Tibial nerve (tissue), 4 donors: ENCODE measurements around the gene EIF2A.

Experiments
- CTCF ChIP-seq, 5 experiments: fragments of 200-600 bp in 3 of 5; fragments of 450-650 bp in 2 of 5; sonication (generic) in 3 of 5; IDR thresholded peaks; one replicate each; pipeline ENCODE4 v1.5.1; 2016 to 2019; ENCODE audit warnings: antibody characterized with exemption in 5 of 5, mild to moderate bottlenecking in 3 of 5, moderate library complexity in 2 of 5
- EP300 ChIP-seq, 2 donors: sonication (generic); formaldehyde crosslinking; IDR thresholded peaks; one replicate each; pipeline ENCODE4 v1.6.1; 2017; ENCODE audit warnings: antibody characterized with exemption in 2 of 2, mild to moderate bottlenecking in 1 of 2
- POLR2A ChIP-seq, 2 donors: fragments of 450-650 bp; IDR thresholded peaks; one replicate each; pipeline ENCODE4 v1.6.1; 2017; ENCODE audit warnings: antibody characterized with exemption in 2 of 2, mild to moderate bottlenecking in 2 of 2, moderate library complexity in 2 of 2

DNA sequence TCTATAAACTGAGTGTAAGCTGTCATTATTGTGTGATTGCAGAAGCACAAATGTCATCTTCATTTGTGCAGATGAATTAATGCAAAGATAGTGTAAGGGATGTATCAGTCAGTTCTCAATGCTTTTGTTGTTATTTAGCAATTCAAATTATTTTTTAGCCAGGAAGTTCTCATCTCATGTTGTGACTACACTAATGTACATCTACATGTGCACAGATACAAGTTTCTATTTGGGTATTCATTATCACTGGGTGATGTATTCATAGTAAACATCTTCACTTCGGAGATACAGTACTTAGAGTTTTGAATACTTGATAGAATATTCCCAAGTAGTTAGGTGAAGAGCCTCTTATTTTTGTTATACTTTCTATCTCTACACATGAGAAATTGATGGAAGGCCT is 11.1 kb downstream of the EIF2A start:
- no peak for TF ChIP-seq CTCF (IDR thresholded peaks at IDR 0.05)
- TF ChIP-seq POLR2A (IDR thresholded peaks at IDR 0.05), result no peak
- TF ChIP-seq EP300 (IDR thresholded peaks at IDR 0.05), result no peak
